Measurements from ENCODE around the gene DPM1. TPM values are rescaled to one million over a fixed set of nuclear protein-coding genes. Genes with fewer than 3 reads are reported as not detected.

Gene DPM1
- 10 to 100 TPM; 43.6 to 75.3 TPM for total RNA-seq

GRCh38 chr20:50957798-50958614 is at the start of gene DPM1:
Gene DPM1 (minus strand): TSS chr20:50958532. CDS start chr20:50958523, 9 bp downstream.
- Histone ChIP-seq H3K36me3 (peaks cover 12% of the 10 kb centered on the region), H3K9me3 (no peaks in the 10 kb centered on the region), H3K4me3 (peak within 1 kb of the TSS; percentile 82), H3K4me1 (ENCODE audit: control insufficient read depth in 1 of 2, low read depth in 2 of 2) (peaks cover 38 to 46% of the 10 kb centered on the region in 2 donors), H3K27ac (peak within 1 kb of the TSS; percentile 93), H3K27me3 (replicated peaks; ENCODE audit: insufficient read depth) (no peaks in the 10 kb centered on the region)
- TF ChIP-seq CTCF (IDR thresholded peaks at IDR 0.05), result no peak
- ATAC-seq (ENCODE audit: insufficient number of reproducible peaks, low FRiP score, low read depth), result peak; percentile 91
- DNase-seq (ENCODE audit: low spot score), result peak; percentile 50

- Histone ChIP-seq H3K27me3 (replicated peaks; ENCODE audit: insufficient read depth) (no peaks in the 10 kb centered on the region), H3K4me1 (ENCODE audit: control insufficient read depth in 1 of 2, low read depth in 2 of 2) (no peaks in the 10 kb centered on the region), H3K9me3 (no peaks in the 10 kb centered on the region), H3K4me3 (no peak overlapping the region), H3K36me3 (no peaks in the 10 kb centered on the region), H3K27ac (no peak overlapping the region)
- ATAC-seq (ENCODE audit: insufficient number of reproducible peaks, low FRiP score, low read depth) (no peak), DNase-seq (ENCODE audit: low spot score) (no peak)
- TF ChIP-seq CTCF (IDR thresholded peaks at IDR 0.05), result no peak
Observed at GRCh38 chr20:51005214-51005613, 46.9 kb upstream of the DPM1 start.

- no peak for ATAC-seq (ENCODE audit: insufficient number of reproducible peaks, low FRiP score, low read depth)
- no peaks in the 10 kb centered on the region for H3K4me1 ChIP-seq (ENCODE audit: control insufficient read depth in 1 of 2, low read depth in 2 of 2)
- H3K27ac ChIP-seq, result no peak overlapping the region
- H3K27me3 ChIP-seq (replicated peaks; ENCODE audit: insufficient read depth), result no peaks in the 10 kb centered on the region
- no peak for DNase-seq (ENCODE audit: low spot score)
- no peaks in the 10 kb centered on the region for H3K36me3 ChIP-seq
- no peak for TF ChIP-seq CTCF (IDR thresholded peaks at IDR 0.05)
- H3K9me3 ChIP-seq, result no peaks in the 10 kb centered on the region
- H3K4me3 ChIP-seq, result no peak overlapping the region
Observed at GRCh38 chr20:51004781-51005180, 46.4 kb upstream of the DPM1 start.

- no peak overlapping the region for H3K27ac ChIP-seq
- no peak for TF ChIP-seq CTCF (IDR thresholded peaks at IDR 0.05)
- H3K4me3 ChIP-seq, result no peak overlapping the region
- H3K36me3 ChIP-seq, result no peaks in the 10 kb centered on the region
- H3K9me3 ChIP-seq, result no peaks in the 10 kb centered on the region
- ATAC-seq (ENCODE audit: insufficient number of reproducible peaks, low FRiP score, low read depth) (no peak), DNase-seq (ENCODE audit: low spot score) (no peak)
- H3K4me1 ChIP-seq (ENCODE audit: control insufficient read depth in 1 of 2, low read depth in 2 of 2), result no peaks in the 10 kb centered on the region
- no peaks in the 10 kb centered on the region for H3K27me3 ChIP-seq (replicated peaks; ENCODE audit: insufficient read depth)
Observed at GRCh38 chr20:51004305-51004727, 46.0 kb upstream of the DPM1 start.

- Histone ChIP-seq H3K4me1 (ENCODE audit: control insufficient read depth in 1 of 2, low read depth in 2 of 2) (no peaks in the 10 kb centered on the region), H3K27ac (no peak overlapping the region)
Observed at GRCh38 chr20:51003753-51004152, 45.4 kb upstream of the DPM1 start.

More at GRCh38 chr20:51003753-51004152, 45.4 kb upstream of the DPM1 start:
- ATAC-seq (ENCODE audit: insufficient number of reproducible peaks, low FRiP score, low read depth) (no peak), DNase-seq (ENCODE audit: low spot score) (no peak)
- no peaks in the 10 kb centered on the region for H3K27me3 ChIP-seq (replicated peaks; ENCODE audit: insufficient read depth)
- no peaks in the 10 kb centered on the region for H3K36me3 ChIP-seq
- no peaks in the 10 kb centered on the region for H3K9me3 ChIP-seq
- H3K4me3 ChIP-seq, result no peak overlapping the region
- TF ChIP-seq CTCF (IDR thresholded peaks at IDR 0.05), result no peak
